Progenitor cell of endocrine pancreas (in vitro differentiated cells): ENCODE measurements around the gene CAMSAP1. TPM values are rescaled to one million over a fixed set of nuclear protein-coding genes. Genes with fewer than 3 reads are reported as not detected.
"Not testable (repeated sequence)": the region's sequence is repeated elsewhere in the genome, so short reads cannot be mapped to it uniquely, and the experiment has no call there.

Source experiments
- DNase-seq: peaks from one replicate; pipeline ENCODE4 v3.0.0; 2021; ENCODE audit warnings: low spot score; ENCODE audit not compliant: unreplicated experiment
- H3K27ac Mint-ChIP-seq: 2 replicates; pipeline ENCODE4 v1.8.0; 2021; ENCODE audit warnings: mild to moderate bottlenecking, moderate library complexity, mixed read lengths
- H3K27me3 Mint-ChIP-seq: 2 replicates; pipeline ENCODE4 v1.8.0; 2021; ENCODE audit warnings: mixed read lengths
- H3K36me3 Mint-ChIP-seq: 2 replicates; pipeline ENCODE4 v1.8.0; 2022; ENCODE audit warnings: mixed read lengths; ENCODE audit not compliant: insufficient read depth
- H3K4me1 Mint-ChIP-seq: 2 replicates; pipeline ENCODE4 v1.8.0; 2021; ENCODE audit warnings: low read depth, mixed read lengths
- H3K4me3 Mint-ChIP-seq: 2 replicates; pipeline ENCODE4 v1.8.0; 2021; ENCODE audit warnings: low read depth, mild to moderate bottlenecking, moderate library complexity, mixed read lengths
- H3K9me3 Mint-ChIP-seq: 2 replicates; pipeline ENCODE4 v1.8.0; 2021; ENCODE audit warnings: low read depth, mixed read lengths
- CTCF ChIP-seq: fragments of 200-600 bp; sonication (generic); IDR thresholded peaks from one replicate; pipeline ENCODE4 v1.5.0; 2021; ENCODE audit warnings: antibody characterized with exemption, mild to moderate bottlenecking; ENCODE audit not compliant: unreplicated experiment
- total RNA-seq: library from RNA; stranded (reverse); gene quantifications from 2 replicates; pipeline ENCODE4 v1.2.1, GENCODE V29; 2021

The CAMSAP1 gene
- total RNA-seq, 1 donor from 2014 or later: 82.2 TPM

GRCh38 chr9:135920256-135920930 is 13.0 kb upstream of the CAMSAP1 start:
- no peak overlapping the region for H3K4me3 Mint-ChIP-seq
- peak overlapping the region; percentile 52 for H3K27ac Mint-ChIP-seq
- H3K9me3 Mint-ChIP-seq: peaks cover 29% of the 10 kb centered on the region
- no peaks in the 10 kb centered on the region for H3K4me1 Mint-ChIP-seq
- peaks cover 31% of the 10 kb centered on the region for H3K36me3 Mint-ChIP-seq
- no peak for DNase-seq
- no peak for TF ChIP-seq CTCF
- H3K27me3 Mint-ChIP-seq: no peaks in the 10 kb centered on the region

- Mint-ChIP-seq H3K4me1 (no peaks in the 10 kb centered on the region), H3K4me3 (no peak overlapping the region)
- no peak for DNase-seq
Observed at GRCh38 chr9:135919318-135919890, 12.1 kb upstream of the CAMSAP1 start.

GRCh38 chr9:135916227-135916626 is 8.9 kb upstream of the CAMSAP1 start:
- not testable (repeated sequence) for H3K27me3 Mint-ChIP-seq, H3K4me3 Mint-ChIP-seq, H3K27ac Mint-ChIP-seq, H3K4me1 Mint-ChIP-seq, DNase-seq
- H3K36me3 Mint-ChIP-seq: peaks cover 68% of the 10 kb centered on the region
- H3K9me3 Mint-ChIP-seq: peaks cover 51% of the 10 kb centered on the region

More at GRCh38 chr9:135919318-135919890, 12.1 kb upstream of the CAMSAP1 start:
- peaks cover 39% of the 10 kb centered on the region for H3K9me3 Mint-ChIP-seq
- no peak for TF ChIP-seq CTCF
- no peaks in the 10 kb centered on the region for H3K27me3 Mint-ChIP-seq
- H3K27ac Mint-ChIP-seq: no peak overlapping the region
- H3K36me3 Mint-ChIP-seq: peaks cover 41% of the 10 kb centered on the region

- H3K4me3 Mint-ChIP-seq: no peak overlapping the region
- no peaks in the 10 kb centered on the region for H3K27me3 Mint-ChIP-seq
- H3K9me3 Mint-ChIP-seq: peaks cover 59% of the 10 kb centered on the region
- H3K4me1 Mint-ChIP-seq: peaks cover 3% of the 10 kb centered on the region
- DNase-seq: no peak
- no peak for TF ChIP-seq CTCF
- H3K36me3 Mint-ChIP-seq: peaks cover 81% of the 10 kb centered on the region
- no peak overlapping the region for H3K27ac Mint-ChIP-seq
Observed at GRCh38 chr9:135914921-135915320, 7.6 kb upstream of the CAMSAP1 start.

GRCh38 chr9:135911233-135911632 is 3.9 kb upstream of the CAMSAP1 start:
- Mint-ChIP-seq H3K36me3 (peaks cover 69% of the 10 kb centered on the region), H3K4me1 (peaks cover 13% of the 10 kb centered on the region), H3K9me3 (peaks cover 41% of the 10 kb centered on the region)
- not testable (repeated sequence) for H3K27me3 Mint-ChIP-seq, H3K4me3 Mint-ChIP-seq, H3K27ac Mint-ChIP-seq, DNase-seq

GRCh38 chr9:135910757-135911156 is 3.4 kb upstream of the CAMSAP1 start:
- H3K36me3 Mint-ChIP-seq: peaks cover 64% of the 10 kb centered on the region

More at GRCh38 chr9:135910757-135911156, 3.4 kb upstream of the CAMSAP1 start:
- no peak overlapping the region for H3K27ac Mint-ChIP-seq
- no peaks in the 10 kb centered on the region for H3K27me3 Mint-ChIP-seq
- TF ChIP-seq CTCF: no peak
- H3K4me3 Mint-ChIP-seq: peak overlapping the region; percentile 12
- H3K4me1 Mint-ChIP-seq: peaks cover 15% of the 10 kb centered on the region
- H3K9me3 Mint-ChIP-seq: peaks cover 37% of the 10 kb centered on the region
- DNase-seq: no peak
